Hematopoietic multipotent progenitor cell treated with erythropoietin and hydrocortisone succinate and interleukin-3 and kit ligand, for 4 days (in vitro differentiated cells): Measurements from ENCODE around the gene TAS2R19.
A peak's percentile ranks its signal among the peaks of the same experiment; 100 is the strongest.

Source experiments
- DNase-seq: peaks from one replicate; pipeline ENCODE4 v3.0.0-alpha.2; 2015

Gene TAS2R19

GRCh38 chr12:10986812-10987211 lies 35.6 kb downstream of the TAS2R19 start, which contains the start of gene TAS2R50:
Gene TAS2R50, minus strand, starts transcription at chr12:10986912. Its CDS starts 52 bp downstream, at chr12:10986860.
- DNase-seq = no peak

GRCh38 chr12:10982244-10982643 lies 40.2 kb downstream of the TAS2R19 start:
- peak; percentile 13 for DNase-seq

GRCh38 chr12:10974965-10975364 lies 47.5 kb downstream of the TAS2R19 start:
- DNase-seq = no peak
